KMS-11 (cell line): ENCODE data around the gene ARSJ.
A peak's percentile ranks its signal among the peaks of the same experiment; 100 is the strongest.

Source experiments
- H2AFZ ChIP-seq: fragments of 200-600 bp; sonication (generic); 2 replicates; pipeline ENCODE4 v1.6.1; 2016; ENCODE audit warnings: antibody characterized with exemption, mixed run types, low read depth
- H3K27ac ChIP-seq: fragments of 200-600 bp; sonication (generic); 2 replicates; pipeline ENCODE4 v1.6.1; 2016; ENCODE audit warnings: mild to moderate bottlenecking, mixed run types
- H3K27me3 ChIP-seq: fragments of 200-600 bp; sonication (generic); 2 replicates; pipeline ENCODE4 v1.6.1; 2017; ENCODE audit warnings: mild to moderate bottlenecking, low read depth, mixed run types, moderate library complexity; ENCODE audit not compliant: insufficient read depth
- H3K36me3 ChIP-seq: fragments of 200-600 bp; sonication (generic); 2 replicates; pipeline ENCODE4 v1.6.1; 2017; ENCODE audit warnings: mild to moderate bottlenecking, mixed run types; ENCODE audit not compliant: insufficient read depth
- H3K4me1 ChIP-seq: fragments of 200-600 bp; sonication (generic); 2 replicates; pipeline ENCODE4 v1.6.1; 2016; ENCODE audit warnings: mild to moderate bottlenecking, low read depth, mixed run types; ENCODE audit not compliant: poor library complexity, severe bottlenecking
- H3K4me2 ChIP-seq: fragments of 200-600 bp; sonication (generic); 2 replicates; pipeline ENCODE4 v1.7.0; 2016; ENCODE audit warnings: mild to moderate bottlenecking, mixed run types
- H3K4me3 ChIP-seq: fragments of 200-600 bp; sonication (generic); IDR thresholded peaks from 2 replicates; pipeline ENCODE4 v1.6.1; 2017; ENCODE audit warnings: low read depth, low read length, mixed read lengths; ENCODE audit not compliant: insufficient read depth
- H3K79me2 ChIP-seq: fragments of 200-600 bp; sonication (generic); 2 replicates; pipeline ENCODE4 v1.6.1; 2016; ENCODE audit warnings: low read depth, mixed run types; ENCODE audit not compliant: insufficient read depth
- H3K9ac ChIP-seq: fragments of 200-600 bp; sonication (generic); 2 replicates; pipeline ENCODE4 v1.6.1; 2016; ENCODE audit warnings: mild to moderate bottlenecking, mixed run types
- H4K20me1 ChIP-seq: fragments of 200-600 bp; sonication (generic); 2 replicates; pipeline ENCODE4 v1.6.1; 2016; ENCODE audit warnings: mild to moderate bottlenecking, mixed run types; ENCODE audit not compliant: insufficient read depth
- CTCF ChIP-seq: fragments of 200-600 bp; sonication (generic); conservative IDR thresholded peaks from 2 replicates; pipeline ENCODE4 v1.6.1; 2017; ENCODE audit warnings: low read depth, mild to moderate bottlenecking, antibody characterized with exemption, low read length, moderate library complexity, mixed read lengths

Gene ARSJ

GRCh38 chr4:113952452-113953029 lies 26.9 kb downstream of the ARSJ start:
- H3K27ac ChIP-seq: no peak overlapping the region
- H4K20me1 ChIP-seq: no peaks in the 10 kb centered on the region
- H3K9ac ChIP-seq: no peak overlapping the region
- no peak overlapping the region for H3K4me2 ChIP-seq
- no peaks in the 10 kb centered on the region for H3K27me3 ChIP-seq
- peak; percentile 82 for TF ChIP-seq CTCF
- no peaks in the 10 kb centered on the region for H3K4me1 ChIP-seq
- no peaks in the 10 kb centered on the region for H3K79me2 ChIP-seq
- no peak overlapping the region for H3K4me3 ChIP-seq
- no peaks in the 10 kb centered on the region for H3K36me3 ChIP-seq
- no peak overlapping the region for H2AFZ ChIP-seq

- no peak overlapping the region for H3K27ac ChIP-seq
- H3K36me3 ChIP-seq: no peaks in the 10 kb centered on the region
- H3K4me3 ChIP-seq: no peak overlapping the region
- H4K20me1 ChIP-seq: no peaks in the 10 kb centered on the region
- H3K9ac ChIP-seq: no peak overlapping the region
- H2AFZ ChIP-seq: no peak overlapping the region
- TF ChIP-seq CTCF: no peak
- no peaks in the 10 kb centered on the region for H3K27me3 ChIP-seq
- H3K4me2 ChIP-seq: no peak overlapping the region
- H3K79me2 ChIP-seq: no peaks in the 10 kb centered on the region
- H3K4me1 ChIP-seq: no peaks in the 10 kb centered on the region
Measured at GRCh38 chr4:113951263-113951662, 28.2 kb downstream of the ARSJ start.

GRCh38 chr4:113950207-113950606 lies 29.2 kb downstream of the ARSJ start:
- Histone ChIP-seq H3K27ac (no peak overlapping the region), H3K27me3 (no peaks in the 10 kb centered on the region), H3K4me1 (no peaks in the 10 kb centered on the region), H3K79me2 (no peaks in the 10 kb centered on the region), H4K20me1 (no peaks in the 10 kb centered on the region), H2AFZ (no peak overlapping the region), H3K4me3 (no peak overlapping the region), H3K4me2 (no peak overlapping the region), H3K36me3 (no peaks in the 10 kb centered on the region), H3K9ac (no peak overlapping the region)
- TF ChIP-seq CTCF: no peak

- no peaks in the 10 kb centered on the region for H3K79me2 ChIP-seq
- no peak for TF ChIP-seq CTCF
- H3K4me1 ChIP-seq: no peaks in the 10 kb centered on the region
- no peak overlapping the region for H3K27ac ChIP-seq
- no peaks in the 10 kb centered on the region for H4K20me1 ChIP-seq
- no peak overlapping the region for H3K4me2 ChIP-seq
- no peak overlapping the region for H2AFZ ChIP-seq
- no peak overlapping the region for H3K4me3 ChIP-seq
- no peaks in the 10 kb centered on the region for H3K36me3 ChIP-seq
- H3K9ac ChIP-seq: no peak overlapping the region
- no peaks in the 10 kb centered on the region for H3K27me3 ChIP-seq
Measured at GRCh38 chr4:113947484-113947883, 32.0 kb downstream of the ARSJ start.

GRCh38 chr4:113945906-113946305 lies 33.5 kb downstream of the ARSJ start:
- no peaks in the 10 kb centered on the region for H3K27me3 ChIP-seq
- no peak for TF ChIP-seq CTCF
- H3K4me1 ChIP-seq: no peaks in the 10 kb centered on the region
- no peak overlapping the region for H2AFZ ChIP-seq
- no peaks in the 10 kb centered on the region for H3K79me2 ChIP-seq
- no peak overlapping the region for H3K4me2 ChIP-seq
- H3K36me3 ChIP-seq: no peaks in the 10 kb centered on the region
- no peak overlapping the region for H3K4me3 ChIP-seq
- H3K27ac ChIP-seq: no peak overlapping the region
- H4K20me1 ChIP-seq: no peaks in the 10 kb centered on the region
- H3K9ac ChIP-seq: no peak overlapping the region
